WI38 (cell line): ENCODE results near the gene RFXAP.

Experiments
- H3K4me3 ChIP-seq: 2 replicates; pipeline ENCODE4 v1.5.1; 2011; ENCODE audit warnings: low read depth, mild to moderate bottlenecking, control low read depth, low read length
- CTCF ChIP-seq: IDR thresholded peaks from 2 replicates; pipeline ENCODE4 v1.5.1; 2012; ENCODE audit warnings: low read depth, mild to moderate bottlenecking, control low read depth, low read length

The RFXAP gene, protein sequence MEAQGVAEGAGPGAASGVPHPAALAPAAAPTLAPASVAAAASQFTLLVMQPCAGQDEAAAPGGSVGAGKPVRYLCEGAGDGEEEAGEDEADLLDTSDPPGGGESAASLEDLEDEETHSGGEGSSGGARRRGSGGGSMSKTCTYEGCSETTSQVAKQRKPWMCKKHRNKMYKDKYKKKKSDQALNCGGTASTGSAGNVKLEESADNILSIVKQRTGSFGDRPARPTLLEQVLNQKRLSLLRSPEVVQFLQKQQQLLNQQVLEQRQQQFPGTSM

GRCh38 chr13:36818804-36819738, at the start of gene RFXAP:
TSS of gene RFXAP (plus strand) at chr13:36819222. CDS start at chr13:36819358, 136 bp downstream.
- no peak for TF ChIP-seq CTCF

GRCh38 chr13:36769545-36769944, 49.5 kb upstream of the RFXAP start:
- TF ChIP-seq CTCF: no peak

More at GRCh38 chr13:36818804-36819738, at the start of gene RFXAP:
- H3K4me3 ChIP-seq: peak within 1 kb of the TSS; percentile 66

GRCh38 chr13:36770741-36771140, 48.3 kb upstream of the RFXAP start:
- H3K4me3 ChIP-seq: no peak overlapping the region
- TF ChIP-seq CTCF: no peak

More at GRCh38 chr13:36769545-36769944, 49.5 kb upstream of the RFXAP start:
- H3K4me3 ChIP-seq: no peak overlapping the region

DNA sequence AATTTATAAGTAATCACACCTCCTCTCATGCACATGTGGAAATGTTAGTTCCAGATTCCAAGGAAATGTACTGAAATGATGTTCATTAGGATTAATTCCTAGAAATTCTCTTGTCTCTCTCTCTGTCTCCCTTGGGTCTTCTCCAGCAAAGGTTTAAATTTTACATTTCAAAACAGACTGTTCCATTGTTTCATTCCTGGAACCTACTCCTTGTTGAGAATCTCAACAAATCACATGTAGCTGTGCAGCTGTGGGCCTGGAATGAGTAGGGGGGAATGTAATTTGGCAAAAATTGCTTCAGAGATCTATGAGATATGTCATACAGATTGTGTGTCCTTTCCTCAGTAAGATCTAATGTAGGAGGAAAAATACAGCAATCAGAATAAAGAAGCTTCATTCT, 46.2 kb upstream of the RFXAP start:
- H3K4me3 ChIP-seq: no peak overlapping the region
- no peak for TF ChIP-seq CTCF

GRCh38 chr13:36774931-36775330, 44.1 kb upstream of the RFXAP start:
- TF ChIP-seq CTCF: no peak
- H3K4me3 ChIP-seq: no peak overlapping the region

DNA sequence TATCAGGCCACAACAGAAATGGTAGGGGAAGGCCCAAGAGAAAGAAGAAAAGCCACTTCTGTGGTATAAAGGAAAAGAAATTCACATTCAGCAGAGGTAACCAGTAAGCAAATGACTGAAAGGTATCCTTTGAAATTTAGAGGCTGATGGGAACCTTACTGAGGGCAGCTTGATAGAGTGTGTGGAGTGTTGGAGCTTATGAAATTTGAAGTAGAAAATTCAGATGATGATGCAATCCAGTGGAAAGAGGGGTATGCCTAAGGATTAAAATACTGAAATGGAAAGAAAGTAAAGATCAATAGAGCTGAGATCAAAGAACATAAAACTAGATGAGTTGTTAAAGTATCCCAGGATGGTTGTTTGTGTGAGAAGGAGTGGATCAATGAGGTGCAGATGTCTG, 42.8 kb upstream of the RFXAP start:
- no peak for TF ChIP-seq CTCF
- H3K4me3 ChIP-seq: no peak overlapping the region
